Endodermal cell (in vitro differentiated cells): ENCODE data around the gene ADIPOR2. TPM values are rescaled to one million over a fixed set of nuclear protein-coding genes. Genes with fewer than 3 reads are reported as not detected.

Source experiments
- DNase-seq: peaks from one replicate; pipeline ENCODE4 v3.0.0-alpha.2; 2017
- H3K27ac ChIP-seq: 2 replicates; pipeline ENCODE4 v1.5.1; 2013; ENCODE audit warnings: mild to moderate bottlenecking, low read depth, low read length, moderate library complexity
- H3K27me3 ChIP-seq: 2 replicates; pipeline ENCODE4 v1.6.1; 2013; ENCODE audit warnings: mild to moderate bottlenecking, low read length, moderate library complexity; ENCODE audit not compliant: insufficient read depth, control insufficient read depth, poor library complexity, severe bottlenecking
- H3K36me3 ChIP-seq: 2 replicates; pipeline ENCODE4 v1.7.0; 2013; ENCODE audit warnings: mild to moderate bottlenecking, low read length, moderate library complexity; ENCODE audit not compliant: control insufficient read depth, insufficient read depth
- H3K4me1 ChIP-seq: one replicate; pipeline ENCODE4 v1.7.0; 2013; ENCODE audit warnings: low read length; ENCODE audit not compliant: control insufficient read depth, insufficient read depth
- H3K4me3 ChIP-seq: 2 replicates; pipeline ENCODE4 v1.5.1; 2013; ENCODE audit warnings: mild to moderate bottlenecking, low read length, moderate library complexity
- H3K9ac ChIP-seq: 2 replicates; pipeline ENCODE4 v1.6.1; 2013; ENCODE audit warnings: mild to moderate bottlenecking, low read length, moderate library complexity; ENCODE audit not compliant: poor library complexity, severe bottlenecking; ENCODE audit errors: extremely low read depth
- H3K9me3 ChIP-seq: 2 replicates; pipeline ENCODE4 v1.6.1; 2013; ENCODE audit warnings: mild to moderate bottlenecking, low read length, moderate library complexity; ENCODE audit not compliant: control insufficient read depth
- H3K27ac Mint-ChIP-seq: 2 replicates; pipeline ENCODE4 v1.8.0; 2020; ENCODE audit warnings: mixed read lengths
- H3K27me3 Mint-ChIP-seq: 2 replicates; pipeline ENCODE4 v1.8.0; 2021; ENCODE audit warnings: mild to moderate bottlenecking, mixed read lengths; ENCODE audit not compliant: insufficient read depth
- H3K36me3 Mint-ChIP-seq: 2 replicates; pipeline ENCODE4 v1.8.0; 2020; ENCODE audit warnings: low read depth, mixed read lengths
- H3K4me1 Mint-ChIP-seq: 2 replicates; pipeline ENCODE4 v1.8.0; 2020; ENCODE audit warnings: mixed read lengths
- H3K4me3 Mint-ChIP-seq: 2 replicates; pipeline ENCODE4 v1.8.0; 2020; ENCODE audit warnings: mild to moderate bottlenecking, moderate library complexity, mixed read lengths
- H3K9me3 Mint-ChIP-seq: 2 replicates; pipeline ENCODE4 v1.8.0; 2020; ENCODE audit warnings: mild to moderate bottlenecking, mixed read lengths
- CTCF ChIP-seq: fragments of 200-600 bp; sonication (generic); conservative IDR thresholded peaks from 2 replicates; pipeline ENCODE4 v1.5.0; 2021; ENCODE audit warnings: antibody characterized with exemption, mild to moderate bottlenecking
- WGBS, 2 experiments: methylation state at CpG; one replicate each; pipeline versions ENCODE4 v1.1.5 to v1.1.7; 2013; ENCODE audit warnings: missing lambda C conversion rate in 2 of 2, mixed read lengths in 1 of 2; ENCODE audit not compliant: insufficient coverage in 1 of 2, insufficient read length in 1 of 2; 5-methylcytosine and 5-hydroxymethylcytosine counted together
- total RNA-seq, 2 donors: library from RNA; stranded (reverse); fragmentation: NEBNext Ultra II Directional in 1 of 2; extraction: Animal tissue kit (Norgen Biotek cat#: 25700) in 1 of 2; gene quantifications; 2 replicates in 1 of 2; 3 replicates in 1 of 2; pipeline ENCODE4 v1.2.1, GENCODE V29; 2021

ADIPOR2 gene
- total RNA-seq, 2 donors from 2014 or later, result 53.7 to 124 TPM

GRCh38 chr12:1835211-1836131 is 144.6 kb downstream of the ADIPOR2 start:
- Mint-ChIP-seq H3K4me1 (peaks cover 10% of the 10 kb centered on the region), H3K4me3 (no peak overlapping the region), H3K9me3 (no peaks in the 10 kb centered on the region), H3K27me3 (peaks cover 27% of the 10 kb centered on the region), H3K27ac (no peak overlapping the region), H3K36me3 (no peaks in the 10 kb centered on the region)
- Histone ChIP-seq H3K9me3 (no peaks in the 10 kb centered on the region), H3K27ac (no peak overlapping the region), H3K4me3 (no peak overlapping the region), H3K9ac (no peak overlapping the region), H3K4me1 (no peaks in the 10 kb centered on the region), H3K36me3 (no peaks in the 10 kb centered on the region), H3K27me3 (peaks cover 20% of the 10 kb centered on the region)
- TF ChIP-seq CTCF, result no peak
- 88 to 91% methylated on average over 15 to 22 of the region's 22 CpGs for WGBS, 2 experiments
- DNase-seq, result no peak

GRCh38 chr12:1836241-1836803 is 145.5 kb downstream of the ADIPOR2 start:
- Mint-ChIP-seq H3K4me1 (peaks cover 4% of the 10 kb centered on the region), H3K27me3 (peaks cover 20% of the 10 kb centered on the region), H3K9me3 (no peaks in the 10 kb centered on the region)

More at GRCh38 chr12:1836241-1836803, 145.5 kb downstream of the ADIPOR2 start:
- Histone ChIP-seq H3K36me3 (no peaks in the 10 kb centered on the region), H3K4me3 (no peak overlapping the region), H3K9me3 (no peaks in the 10 kb centered on the region), H3K9ac (no peak overlapping the region), H3K4me1 (no peaks in the 10 kb centered on the region), H3K27me3 (peaks cover 18% of the 10 kb centered on the region), H3K27ac (no peak overlapping the region)
- DNase-seq, result no peak
- no peak overlapping the region for H3K27ac Mint-ChIP-seq
- 81% methylated on average over 7 of the region's 7 CpGs; no CpG with 5 or more reads in 1 of the 2 experiments for WGBS, 2 experiments
- TF ChIP-seq CTCF, result no peak
- no peak overlapping the region for H3K4me3 Mint-ChIP-seq
- H3K36me3 Mint-ChIP-seq, result no peaks in the 10 kb centered on the region
